Endothelial cell (in vitro differentiated cells): ENCODE results near the gene PRRC2A. TPM values are rescaled to one million over a fixed set of nuclear protein-coding genes. Genes with fewer than 3 reads are reported as not detected.

Experiments used
- DNase-seq: peaks from one replicate; pipeline ENCODE4 v3.0.0; 2021; ENCODE audit warnings: low spot score
- H3K27ac Mint-ChIP-seq: one replicate; pipeline ENCODE4 v1.8.0; 2021; ENCODE audit warnings: mixed read lengths, inconsistent platforms; ENCODE audit not compliant: unreplicated experiment
- H3K27me3 Mint-ChIP-seq: one replicate; pipeline ENCODE4 v1.8.0; 2021; ENCODE audit warnings: mild to moderate bottlenecking, moderate library complexity, mixed read lengths, inconsistent platforms; ENCODE audit not compliant: unreplicated experiment
- H3K36me3 Mint-ChIP-seq: one replicate; pipeline ENCODE4 v1.8.0; 2021; ENCODE audit warnings: mild to moderate bottlenecking, low read depth, mixed read lengths, inconsistent platforms; ENCODE audit not compliant: unreplicated experiment
- H3K4me1 Mint-ChIP-seq: one replicate; pipeline ENCODE4 v1.8.0; 2021; ENCODE audit warnings: mild to moderate bottlenecking, mixed read lengths, inconsistent platforms; ENCODE audit not compliant: unreplicated experiment
- H3K4me3 Mint-ChIP-seq: one replicate; pipeline ENCODE4 v1.8.0; 2021; ENCODE audit warnings: mild to moderate bottlenecking, mixed read lengths, inconsistent platforms; ENCODE audit not compliant: unreplicated experiment
- H3K9me3 Mint-ChIP-seq: one replicate; pipeline ENCODE4 v1.8.0; 2021; ENCODE audit warnings: mixed read lengths, inconsistent platforms; ENCODE audit not compliant: unreplicated experiment
- microRNA-seq: library from miRNA; unstranded; fragments of <30 nt; microRNA quantifications from one replicate; pipeline ENCODE4, GENCODE V29; 2020; ENCODE audit not compliant: unreplicated experiment
- total RNA-seq: library from RNA; stranded (reverse); fragmentation: NEBNext Ultra II Directional; extraction: Animal tissue kit (Norgen Biotek cat#: 25700); gene quantifications from one replicate; pipeline ENCODE4 v1.2.1, GENCODE V29; 2021; ENCODE audit not compliant: unreplicated experiment
- TF ChIP-seq, protein P1 (sequence below): fragments of 200-600 bp; sonication (generic); IDR thresholded peaks from one replicate; pipeline ENCODE4 v1.5.0; 2021; ENCODE audit warnings: antibody characterized with exemption; ENCODE audit not compliant: unreplicated experiment

Gene PRRC2A
- total RNA-seq, 1 donor from 2014 or later: 149 TPM

DNA sequence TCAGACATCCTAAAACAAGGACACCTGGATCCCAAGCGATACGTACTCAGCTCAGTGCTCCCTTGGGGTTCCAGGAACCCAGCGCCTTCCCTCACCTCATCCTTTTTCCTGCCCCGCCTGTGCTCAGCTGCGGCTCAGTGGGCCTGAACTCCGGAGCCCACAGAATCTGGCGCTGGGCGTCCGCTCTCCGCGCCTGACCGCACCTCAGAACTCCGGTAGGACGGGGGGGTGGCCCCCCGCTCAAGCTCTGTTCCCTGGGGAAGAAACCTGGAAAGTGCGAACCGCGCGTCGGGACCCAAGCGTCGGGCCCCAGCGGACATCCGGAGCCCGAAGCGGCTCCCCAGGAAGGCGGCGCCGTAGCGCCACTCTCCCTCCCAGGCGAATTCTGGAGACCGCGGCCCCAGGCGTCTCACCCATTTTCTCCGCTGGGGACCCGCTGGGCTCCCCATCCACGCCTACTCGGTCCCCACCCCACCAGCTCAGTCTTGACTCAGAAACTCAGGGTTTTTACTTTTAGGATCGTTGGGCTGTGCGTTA, 60.7 kb downstream of the PRRC2A start:
- Mint-ChIP-seq H3K27ac (peak overlapping the region; percentile 88), H3K27me3 (peaks cover 13% of the 10 kb centered on the region), H3K4me3 (peak overlapping the region; percentile 84), H3K9me3 (no peaks in the 10 kb centered on the region), H3K36me3 (peaks cover 17% of the 10 kb centered on the region), H3K4me1 (peaks cover 24% of the 10 kb centered on the region)
- TF ChIP-seq, protein P1, sequence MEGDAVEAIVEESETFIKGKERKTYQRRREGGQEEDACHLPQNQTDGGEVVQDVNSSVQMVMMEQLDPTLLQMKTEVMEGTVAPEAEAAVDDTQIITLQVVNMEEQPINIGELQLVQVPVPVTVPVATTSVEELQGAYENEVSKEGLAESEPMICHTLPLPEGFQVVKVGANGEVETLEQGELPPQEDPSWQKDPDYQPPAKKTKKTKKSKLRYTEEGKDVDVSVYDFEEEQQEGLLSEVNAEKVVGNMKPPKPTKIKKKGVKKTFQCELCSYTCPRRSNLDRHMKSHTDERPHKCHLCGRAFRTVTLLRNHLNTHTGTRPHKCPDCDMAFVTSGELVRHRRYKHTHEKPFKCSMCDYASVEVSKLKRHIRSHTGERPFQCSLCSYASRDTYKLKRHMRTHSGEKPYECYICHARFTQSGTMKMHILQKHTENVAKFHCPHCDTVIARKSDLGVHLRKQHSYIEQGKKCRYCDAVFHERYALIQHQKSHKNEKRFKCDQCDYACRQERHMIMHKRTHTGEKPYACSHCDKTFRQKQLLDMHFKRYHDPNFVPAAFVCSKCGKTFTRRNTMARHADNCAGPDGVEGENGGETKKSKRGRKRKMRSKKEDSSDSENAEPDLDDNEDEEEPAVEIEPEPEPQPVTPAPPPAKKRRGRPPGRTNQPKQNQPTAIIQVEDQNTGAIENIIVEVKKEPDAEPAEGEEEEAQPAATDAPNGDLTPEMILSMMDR: no peak
- peak; percentile 45 for DNase-seq

DNA sequence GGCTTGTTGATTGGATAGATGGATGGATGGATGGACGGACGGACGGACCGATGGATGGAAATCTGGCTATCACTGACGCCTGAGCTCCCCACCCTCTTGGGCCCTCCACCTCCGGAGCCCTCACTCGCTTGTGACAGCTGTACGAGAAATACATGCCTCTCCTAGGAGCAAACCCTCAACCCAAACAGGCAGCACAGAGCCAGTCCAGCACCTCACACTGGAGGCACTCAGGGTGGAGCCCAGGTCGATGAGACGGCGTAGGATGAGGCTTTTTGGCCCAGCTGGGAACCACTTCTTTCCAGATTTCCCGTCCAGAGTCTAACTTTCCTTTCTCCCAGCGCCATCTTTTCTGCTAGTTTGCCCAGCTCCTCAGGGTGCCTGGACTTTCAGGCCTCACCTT, 63.1 kb downstream of the PRRC2A start:
- DNase-seq: no peak
- peaks cover 11% of the 10 kb centered on the region for H3K27me3 Mint-ChIP-seq
- TF ChIP-seq, protein P1: no peak
- H3K4me3 Mint-ChIP-seq: peak overlapping the region; percentile 86
- H3K36me3 Mint-ChIP-seq: peaks cover 10% of the 10 kb centered on the region
- H3K27ac Mint-ChIP-seq: no peak overlapping the region
- H3K9me3 Mint-ChIP-seq: no peaks in the 10 kb centered on the region
- H3K4me1 Mint-ChIP-seq: peaks cover 20% of the 10 kb centered on the region

DNA sequence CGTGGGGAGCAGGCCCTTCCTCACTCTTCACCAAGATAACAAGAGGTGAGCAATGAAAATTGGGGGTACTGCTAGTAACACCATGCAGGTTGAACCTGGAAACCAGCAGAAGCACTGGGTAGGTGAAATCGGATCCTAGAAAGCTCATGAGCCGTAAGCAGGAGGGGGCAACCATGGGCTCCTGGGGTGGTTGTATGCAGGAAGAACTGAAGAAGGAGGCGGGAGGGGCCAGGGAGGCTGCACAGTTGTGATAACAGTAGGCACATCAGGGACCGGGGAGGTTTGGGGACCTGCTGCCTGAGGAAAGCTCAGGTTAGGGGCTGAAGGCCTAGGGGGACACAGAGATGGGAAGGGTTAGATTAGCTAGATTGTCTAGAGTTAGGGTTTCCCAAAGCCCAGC, 66.0 kb downstream of the PRRC2A start:
- TF ChIP-seq, protein P1: no peak
- Mint-ChIP-seq H3K36me3 (peaks cover 16% of the 10 kb centered on the region), H3K4me1 (peaks cover 22% of the 10 kb centered on the region), H3K27ac (no peak overlapping the region), H3K9me3 (no peaks in the 10 kb centered on the region), H3K27me3 (peaks cover 4% of the 10 kb centered on the region), H3K4me3 (peak overlapping the region; percentile 38)
- no peak for DNase-seq

DNA sequence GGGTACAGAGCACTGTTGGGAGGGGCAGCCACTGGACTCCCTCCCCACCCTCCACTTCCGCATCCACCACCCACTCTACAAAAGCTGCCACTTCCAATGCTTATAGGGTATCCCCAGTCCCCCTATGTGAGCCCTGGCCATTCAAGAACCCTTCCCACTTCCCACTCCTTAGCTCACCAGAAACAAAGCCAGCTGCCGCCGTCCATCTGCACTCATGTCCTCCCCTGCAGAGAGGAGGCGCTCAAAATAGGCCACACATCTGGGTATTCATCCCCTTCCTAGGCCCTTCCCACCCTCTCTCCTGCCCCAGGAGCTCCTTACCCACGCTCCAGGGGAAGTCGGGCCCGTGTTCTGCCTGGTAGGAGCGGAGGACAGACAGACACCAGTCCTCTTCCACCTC, 66.8 kb downstream of the PRRC2A start:
- peaks cover 16% of the 10 kb centered on the region for H3K36me3 Mint-ChIP-seq
- H3K9me3 Mint-ChIP-seq: no peaks in the 10 kb centered on the region
- TF ChIP-seq, protein P1: no peak
- H3K4me1 Mint-ChIP-seq: peaks cover 19% of the 10 kb centered on the region
- peaks cover 4% of the 10 kb centered on the region for H3K27me3 Mint-ChIP-seq
- no peak for DNase-seq
- H3K4me3 Mint-ChIP-seq: no peak overlapping the region
- no peak overlapping the region for H3K27ac Mint-ChIP-seq

Small RNA genes within 50 kb of the gene (microRNA-seq; reads per million reads assigned to microRNA genes)
- gene MIR6832: 1.2 reads per million, percentile 17 among the genes with 10 or more reads in this experiment

Other genes with a start within 250 kb of the PRRC2A start
- gene MICA, start 217.1 kb upstream of the PRRC2A start, total RNA-seq: 16.6 TPM
- 3.6 TPM for gene MICB, start 122.6 kb upstream of the PRRC2A start, total RNA-seq
- not detected for gene MCCD1, start 91.8 kb upstream of the PRRC2A start, total RNA-seq
- 336 TPM for gene DDX39B, start 78.7 kb upstream of the PRRC2A start, total RNA-seq
- gene ATP6V1G2, start 74.1 kb upstream of the PRRC2A start, total RNA-seq: 1.8 TPM
- gene NFKBIL1, start 73.1 kb upstream of the PRRC2A start, total RNA-seq: 13.4 TPM
- gene LTA, start 48.4 kb upstream of the PRRC2A start, total RNA-seq: not detected
- gene TNF, start 45.1 kb upstream of the PRRC2A start, total RNA-seq: not detected
- not detected for gene LTB, start 38.3 kb upstream of the PRRC2A start, total RNA-seq
- gene LST1, start 34.4 kb upstream of the PRRC2A start, total RNA-seq: 1.7 TPM
- gene NCR3, start 27.7 kb upstream of the PRRC2A start, total RNA-seq: not detected
- gene AIF1, start 5.5 kb upstream of the PRRC2A start, total RNA-seq: 22.8 TPM
- 312 TPM for gene BAG6, start 31.9 kb downstream of the PRRC2A start, total RNA-seq
- 0.92 TPM for gene APOM, start 35.2 kb downstream of the PRRC2A start, total RNA-seq
- 13.1 TPM for gene C6orf47, start 40.1 kb downstream of the PRRC2A start, total RNA-seq
- gene GPANK1, start 44.3 kb downstream of the PRRC2A start, total RNA-seq: 8.9 TPM
- 164 TPM for gene CSNK2B, start 45.4 kb downstream of the PRRC2A start, total RNA-seq
- gene LY6G5B, start 49.3 kb downstream of the PRRC2A start, total RNA-seq: 16.3 TPM
- 22.0 TPM for gene LY6G5C, start 60.4 kb downstream of the PRRC2A start, total RNA-seq
- gene ABHD16A, start 82.6 kb downstream of the PRRC2A start, total RNA-seq: 54.7 TPM
- gene LY6G6F, start 86.2 kb downstream of the PRRC2A start, total RNA-seq: not detected
- gene LY6G6D, start 94.6 kb downstream of the PRRC2A start, total RNA-seq: not detected
- gene LY6G6C, start 101.0 kb downstream of the PRRC2A start, total RNA-seq: 0.28 TPM
- not detected for gene MPIG6B, start 102.7 kb downstream of the PRRC2A start, total RNA-seq
- 145 TPM for gene DDAH2, start 108.6 kb downstream of the PRRC2A start, total RNA-seq
- 420 TPM for gene CLIC1, start 115.8 kb downstream of the PRRC2A start, total RNA-seq
- 16.1 TPM for gene MSH5, start 119.3 kb downstream of the PRRC2A start, total RNA-seq
- gene SAPCD1, start 141.9 kb downstream of the PRRC2A start, total RNA-seq: 2.4 TPM
- 0.74 TPM for gene VWA7, start 156.6 kb downstream of the PRRC2A start, total RNA-seq
- 53.0 TPM for gene VARS1, start 175.0 kb downstream of the PRRC2A start, total RNA-seq
- gene LSM2, start 186.3 kb downstream of the PRRC2A start, total RNA-seq: 57.1 TPM
- 0.82 TPM for gene HSPA1L, start 194.6 kb downstream of the PRRC2A start, total RNA-seq
- gene HSPA1A, start 194.8 kb downstream of the PRRC2A start, total RNA-seq: 27.2 TPM
- 19.8 TPM for gene HSPA1B, start 207.0 kb downstream of the PRRC2A start, total RNA-seq
- 31.9 TPM for gene NEU1, start 242.1 kb downstream of the PRRC2A start, total RNA-seq